DMS53 (cell line): Measurements from ENCODE around the gene PBX3.

Experiments used
- DNase-seq: peaks from one replicate; lab custom pipeline; 2025; lab: John Stamatoyannopoulos, UW

The PBX3 gene

DNA sequence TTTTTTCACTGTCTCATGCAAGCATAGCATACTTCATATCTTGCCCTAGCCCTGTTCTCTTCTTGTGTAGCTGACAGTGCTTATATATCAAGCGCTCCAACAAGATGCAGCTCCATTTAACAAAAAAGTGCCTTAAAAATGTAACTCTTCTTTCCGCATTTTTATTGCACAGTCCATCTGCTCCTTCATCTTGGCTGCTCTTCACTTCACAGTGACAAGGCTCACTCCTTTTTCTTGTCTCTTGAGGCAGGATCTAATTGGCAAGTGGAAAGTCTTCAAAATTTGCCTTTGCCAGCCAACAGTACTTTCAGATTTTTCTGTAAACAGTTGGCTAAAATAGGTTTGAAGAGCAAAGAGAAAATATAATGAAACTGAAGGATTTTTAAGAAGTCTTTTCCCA lies 161.8 kb downstream of the PBX3 start:
- no peak for DNase-seq

DNA sequence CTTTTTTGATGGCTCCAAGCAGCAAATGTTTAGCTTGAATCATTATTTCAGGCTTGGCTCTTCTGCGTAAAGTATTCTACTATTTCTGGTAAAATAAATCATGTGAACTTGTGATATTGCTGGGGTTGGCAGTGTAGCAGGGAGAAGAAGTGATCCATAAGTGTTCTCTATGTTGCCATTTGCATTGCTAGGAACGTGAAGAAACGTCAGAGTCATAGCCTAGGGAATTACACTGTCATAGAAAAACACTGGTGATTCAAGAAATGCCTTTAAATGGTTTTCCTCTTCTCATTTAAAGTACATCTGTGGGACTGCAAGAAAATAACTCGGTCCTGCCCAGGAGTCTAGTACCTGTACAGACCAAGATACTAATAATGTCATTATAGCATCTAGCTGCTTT lies 162.3 kb downstream of the PBX3 start:
- no peak for DNase-seq

DNA sequence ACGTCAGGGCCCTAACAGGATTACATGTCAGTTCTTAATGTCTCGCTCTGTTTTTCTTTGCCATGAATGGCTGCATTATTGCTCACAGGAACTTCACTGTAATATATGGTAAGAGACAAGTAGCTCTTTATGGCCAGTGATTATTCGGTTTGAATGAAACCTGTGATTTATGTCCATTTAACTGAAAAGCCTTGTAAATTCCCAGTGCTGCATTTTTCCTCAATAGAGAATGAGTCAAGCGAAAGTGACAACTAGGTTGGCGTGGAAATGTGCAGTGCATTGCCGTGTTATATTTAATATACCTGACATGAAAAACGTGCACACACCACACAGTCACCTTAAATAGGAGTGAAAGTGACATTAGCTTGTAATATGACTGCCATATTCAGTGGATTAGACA lies 163.1 kb downstream of the PBX3 start:
- no peak for DNase-seq

DNA sequence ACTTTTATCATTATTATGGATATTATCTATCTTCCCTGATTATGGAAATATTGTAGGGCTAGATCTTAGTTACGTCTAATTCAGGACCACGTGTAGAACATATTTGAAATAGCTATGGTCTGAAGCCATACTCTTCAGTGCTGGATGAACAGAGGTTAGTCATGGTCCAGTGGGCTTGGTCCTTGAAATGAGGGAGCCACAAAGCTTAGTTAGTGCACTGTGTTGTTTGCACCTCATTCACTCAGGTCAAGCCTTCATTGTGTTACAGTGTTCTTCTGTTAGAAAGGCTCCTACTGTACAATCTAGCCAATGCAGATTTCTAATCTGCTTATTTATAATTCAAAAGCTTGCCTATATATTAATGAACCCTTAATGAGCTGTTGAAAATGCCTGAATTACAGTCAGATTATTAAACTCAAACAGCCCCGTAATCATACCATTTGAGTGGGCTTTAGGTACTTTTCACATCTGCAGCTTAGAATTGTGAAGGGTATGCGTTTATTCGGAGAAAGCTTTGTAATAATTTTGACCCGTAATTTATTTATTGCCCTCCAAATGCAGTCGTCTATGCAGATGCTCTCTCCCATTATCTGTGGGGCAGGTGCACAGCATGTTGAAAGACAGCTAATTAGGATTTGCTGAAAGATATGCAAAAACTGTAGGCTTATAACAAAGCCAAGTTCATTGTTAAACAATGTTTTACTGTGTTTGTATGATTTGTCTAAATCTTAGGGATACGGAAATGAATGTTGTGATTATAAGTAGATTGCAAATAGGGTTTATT lies 164.9 kb downstream of the PBX3 start:
- DNase-seq: peak; percentile 36

DNA sequence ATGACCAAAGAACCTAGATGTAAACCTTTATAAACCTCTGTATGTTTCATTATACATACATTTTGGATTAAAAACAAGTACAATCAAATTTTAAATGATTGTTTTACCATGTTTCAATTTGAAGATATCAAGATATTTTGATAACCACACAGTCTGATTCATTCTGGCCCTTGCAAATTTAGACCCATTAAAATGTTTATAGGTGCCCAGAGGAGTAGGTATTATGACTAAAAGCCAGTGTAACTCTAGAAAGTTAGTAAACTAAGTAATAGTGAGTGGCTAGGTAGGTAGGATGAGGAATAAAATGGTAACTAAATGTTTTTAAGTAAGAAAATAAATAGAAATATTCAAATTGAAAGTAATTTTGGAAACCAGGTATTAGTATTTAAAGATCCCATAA lies 165.5 kb downstream of the PBX3 start:
- DNase-seq: no peak

DNA sequence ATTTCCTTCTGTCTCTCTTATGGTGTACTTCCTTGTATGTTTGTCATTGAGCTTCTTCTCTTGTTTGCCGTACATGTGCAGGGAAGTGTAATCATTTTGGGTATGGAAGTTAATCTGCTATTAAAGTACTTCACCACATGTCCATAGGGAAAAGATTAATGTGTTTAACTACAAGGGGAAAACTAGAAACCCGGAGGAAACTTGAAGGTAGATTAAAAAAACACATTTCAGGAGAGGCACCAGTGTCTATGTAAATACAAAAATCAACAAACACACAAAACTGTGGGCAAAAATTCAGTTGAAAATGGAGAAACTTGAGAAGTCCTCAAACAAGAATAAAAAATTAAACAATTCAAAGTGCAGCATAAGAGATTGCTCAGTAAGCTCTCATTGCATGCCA lies 166.4 kb downstream of the PBX3 start:
- DNase-seq: peak; percentile 34

DNA sequence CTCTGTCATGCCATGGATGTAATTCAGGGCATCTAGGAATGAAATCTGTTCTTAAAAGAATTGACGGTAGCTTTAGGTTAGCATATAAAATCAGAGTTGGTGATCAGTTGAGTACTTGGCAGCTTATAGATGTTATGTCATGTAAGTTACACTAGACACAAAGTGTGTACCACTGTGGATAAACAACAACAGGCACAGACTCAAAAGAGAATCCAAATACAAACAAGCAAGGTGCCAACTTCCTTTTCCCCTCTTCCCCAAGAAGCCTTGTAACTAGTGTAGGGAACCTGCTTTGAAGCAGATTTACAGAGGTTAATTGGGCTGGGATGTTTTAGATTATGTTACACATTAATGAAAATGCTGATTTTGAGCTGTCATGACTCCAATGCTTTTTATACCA lies 167.2 kb downstream of the PBX3 start:
- DNase-seq: no peak

DNA sequence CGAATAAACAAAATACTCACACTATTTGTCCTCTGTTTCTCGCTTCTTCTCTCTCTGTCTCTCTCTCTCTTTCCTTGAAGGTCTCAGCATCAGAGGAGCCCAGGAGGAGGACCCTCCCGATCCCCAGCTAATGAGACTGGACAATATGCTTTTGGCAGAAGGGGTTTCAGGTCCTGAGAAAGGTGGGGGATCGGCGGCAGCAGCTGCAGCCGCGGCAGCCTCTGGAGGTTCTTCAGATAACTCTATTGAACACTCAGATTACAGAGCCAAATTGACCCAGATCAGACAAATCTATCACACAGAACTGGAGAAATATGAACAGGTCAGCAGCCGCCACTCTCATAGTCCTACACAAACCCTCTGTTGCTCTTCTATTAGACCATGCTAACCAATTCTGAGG lies 168.4 kb downstream of the PBX3 start:
- no peak for DNase-seq

DNA sequence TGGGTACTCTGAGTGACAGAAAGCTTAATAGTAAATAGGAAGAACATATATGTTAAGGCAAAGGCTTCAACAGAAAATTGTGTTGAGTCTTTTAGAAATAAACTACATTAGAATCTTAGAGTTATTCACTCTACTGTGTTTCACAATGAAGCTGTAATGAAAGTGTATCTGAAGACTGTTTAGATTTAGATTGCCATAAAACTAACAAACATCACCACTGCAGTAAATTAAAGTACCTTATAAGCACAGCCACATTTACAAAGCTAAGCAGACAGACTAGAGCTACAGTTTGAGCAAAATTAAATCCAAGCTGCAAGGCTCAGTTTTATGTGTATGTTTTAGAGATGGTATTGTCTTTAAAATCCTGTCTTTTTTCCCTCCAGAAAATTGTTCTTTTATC lies 172.4 kb downstream of the PBX3 start:
- no peak for DNase-seq

DNA sequence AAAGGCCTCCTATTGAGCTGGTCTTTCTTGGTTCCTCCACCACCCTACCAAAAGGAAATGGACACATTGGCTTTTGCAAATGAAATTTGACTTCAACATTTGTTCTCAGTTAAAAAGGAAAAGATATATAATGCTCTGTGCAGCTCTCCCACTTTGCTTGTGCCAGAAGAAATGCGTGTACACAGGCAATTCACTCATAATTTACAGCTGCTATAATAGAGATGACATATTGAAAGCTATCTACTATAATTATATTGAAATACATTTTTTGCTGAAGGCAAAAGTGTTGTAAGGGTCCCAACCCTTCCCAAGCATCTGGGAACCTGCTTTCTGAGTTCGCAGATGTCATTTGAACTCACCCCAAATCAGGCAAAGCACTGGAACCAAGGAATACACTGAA lies 173.2 kb downstream of the PBX3 start:
- DNase-seq: no peak

DNA sequence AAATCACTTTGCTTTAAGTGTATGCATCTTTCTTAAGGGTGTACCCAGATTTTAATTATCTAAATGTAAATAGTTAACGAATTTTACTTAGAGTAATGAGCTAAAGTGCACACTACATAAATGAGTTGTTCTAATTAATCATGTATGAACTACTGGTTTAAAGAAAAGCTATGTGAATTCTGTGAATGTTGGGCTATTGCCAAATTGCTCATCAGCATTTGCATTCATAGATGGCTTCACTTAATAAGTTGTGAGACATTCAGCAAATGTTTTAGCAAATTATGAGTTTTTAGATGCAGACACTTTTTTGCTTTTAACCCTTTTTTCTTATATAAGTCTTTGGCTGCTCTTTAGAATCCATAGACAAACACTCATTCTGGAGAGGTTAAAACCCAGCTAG lies 175.7 kb downstream of the PBX3 start:
- no peak for DNase-seq

DNA sequence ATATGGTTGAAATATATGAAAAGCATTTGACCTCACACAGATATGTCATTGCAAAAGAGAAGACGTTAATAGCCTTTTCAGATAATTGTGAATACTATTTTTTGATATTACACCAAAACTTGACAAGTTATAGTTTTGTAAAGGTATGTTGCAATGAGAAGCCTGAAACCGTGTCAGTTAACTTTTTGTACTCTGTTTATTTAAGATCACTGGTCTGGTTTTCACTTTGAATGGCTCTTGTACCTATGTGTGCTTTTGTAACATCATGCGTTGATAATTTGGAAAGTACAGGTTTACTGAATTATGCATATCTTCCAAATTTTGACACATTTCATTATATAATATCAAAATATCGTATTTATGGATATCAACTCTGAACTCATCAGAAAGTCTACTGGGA lies 177.2 kb downstream of the PBX3 start:
- DNase-seq: no peak

DNA sequence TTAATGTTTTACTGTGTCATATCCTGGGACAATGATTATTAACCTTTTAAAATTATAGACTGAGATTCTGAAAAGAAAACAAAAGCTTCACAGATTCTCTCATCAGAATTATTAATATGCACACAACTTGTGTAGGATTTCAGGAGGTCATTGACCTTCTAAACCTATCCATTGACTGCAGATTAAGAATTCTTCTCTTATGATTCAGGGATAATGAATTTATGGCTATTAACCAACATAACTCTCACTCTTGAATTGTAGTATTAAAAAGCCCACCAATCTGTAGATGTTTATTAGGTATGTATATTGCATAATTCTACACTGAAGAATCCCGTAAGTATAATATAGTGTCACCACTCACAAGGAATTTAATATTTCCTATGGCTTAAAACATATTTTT lies 179.8 kb downstream of the PBX3 start:
- DNase-seq: no peak

DNA sequence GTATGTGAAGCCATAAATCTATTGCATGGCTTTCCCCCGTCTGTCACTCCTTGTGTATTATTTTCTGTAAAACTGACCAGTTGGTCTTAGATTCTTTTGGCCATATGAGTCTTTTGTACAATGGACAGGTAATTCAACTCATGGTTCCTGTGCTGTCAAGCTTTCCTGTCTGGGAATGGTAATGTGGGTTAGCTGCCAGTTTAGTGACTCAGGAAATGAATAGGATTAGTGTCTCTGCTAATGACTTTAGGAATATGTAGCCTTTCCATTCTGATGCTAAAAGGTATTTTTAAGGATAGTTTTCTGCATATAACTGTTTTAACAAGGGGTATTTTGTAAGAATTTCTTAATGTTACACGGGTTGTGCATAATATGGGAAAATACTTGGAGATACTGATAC lies 182.7 kb downstream of the PBX3 start:
- DNase-seq: no peak

DNA sequence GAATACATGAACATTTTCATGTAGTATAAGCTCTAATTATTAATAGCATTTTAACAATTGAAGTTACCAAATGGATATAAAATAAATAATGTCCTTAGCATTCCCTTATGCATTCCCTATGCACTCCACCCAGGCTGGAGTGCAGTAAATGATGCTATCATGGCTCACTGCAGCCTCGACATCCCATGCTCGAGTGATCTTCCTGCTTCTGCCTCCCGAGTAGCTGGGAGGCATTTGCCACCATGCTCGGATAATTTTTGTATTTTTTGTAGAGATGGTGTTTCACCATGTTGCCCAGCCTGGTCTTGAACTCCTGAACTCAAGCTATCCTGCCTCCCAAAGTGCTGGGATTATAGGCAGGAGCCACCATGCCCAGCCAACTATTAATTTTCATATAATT lies 184.0 kb downstream of the PBX3 start:
- no peak for DNase-seq

DNA sequence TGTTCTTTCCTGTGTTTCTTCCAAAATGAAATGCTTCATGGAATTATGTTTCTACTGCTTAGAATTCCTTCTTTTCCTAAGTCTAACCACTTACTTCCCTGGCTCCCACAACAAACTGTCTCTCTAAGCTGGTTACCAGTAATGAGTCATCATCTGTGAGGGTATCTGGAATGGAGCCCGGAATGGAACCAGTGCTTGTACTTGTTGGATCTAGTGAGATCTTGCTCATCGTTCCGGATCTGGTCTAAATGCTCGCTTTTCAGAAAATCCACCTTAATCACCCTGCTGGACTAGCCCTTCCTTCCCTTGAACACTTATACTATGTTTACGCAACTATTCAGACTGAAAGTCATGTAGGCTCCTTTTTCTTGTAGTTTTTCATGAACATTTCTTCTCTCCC lies 184.8 kb downstream of the PBX3 start:
- DNase-seq: peak; percentile 86

DNA sequence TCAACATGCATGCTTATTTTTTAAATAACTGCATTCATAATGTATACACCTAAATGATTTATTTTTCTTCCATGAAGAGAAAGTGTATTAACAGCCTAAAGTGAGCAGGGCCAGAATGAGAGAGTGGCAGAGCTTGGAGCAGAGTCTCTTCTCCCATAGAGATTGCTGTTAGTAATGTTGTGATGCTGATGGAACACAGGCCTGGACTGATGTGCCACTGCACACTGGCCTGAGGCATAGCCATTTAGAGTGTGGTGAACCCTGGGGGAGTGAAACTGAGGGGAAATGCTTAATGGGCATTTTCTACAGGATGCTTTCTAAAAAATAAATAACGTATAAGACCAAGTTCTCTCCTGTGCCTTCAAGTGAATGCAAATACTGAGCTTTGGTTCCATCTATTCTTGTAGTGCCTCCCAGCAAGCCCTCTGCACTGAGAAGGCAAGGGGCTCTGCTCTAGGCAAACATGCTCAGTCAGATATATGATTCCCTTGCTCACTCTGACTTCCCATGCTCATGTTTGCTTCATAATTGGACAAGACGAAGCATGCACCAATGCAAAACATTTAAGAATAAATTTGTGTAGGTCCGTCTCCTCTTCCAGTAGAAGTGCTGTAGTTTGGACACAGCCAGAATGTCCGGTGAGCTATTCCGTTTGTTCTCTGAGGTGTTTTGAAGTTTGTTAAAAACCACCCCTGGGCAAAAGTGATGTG lies 185.7 kb downstream of the PBX3 start:
- DNase-seq: no peak

DNA sequence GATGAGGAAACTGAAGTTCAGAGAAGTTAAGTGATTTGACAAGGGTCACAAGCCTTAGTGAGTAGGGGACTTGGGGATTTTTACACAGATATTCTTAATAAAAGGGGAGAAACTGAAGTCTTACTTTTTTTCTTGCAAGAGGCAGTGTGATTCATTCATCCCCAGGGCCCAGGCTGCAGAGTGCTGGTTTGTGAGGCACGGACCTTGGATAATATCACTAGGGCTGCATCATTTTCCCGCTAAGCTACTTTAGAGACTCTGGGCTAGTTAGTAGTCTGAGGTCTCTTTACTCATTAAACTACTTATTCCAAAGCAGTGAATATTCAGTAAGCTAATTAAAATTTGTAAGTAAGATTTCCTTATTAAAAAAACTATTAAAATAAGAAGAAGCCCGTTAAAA lies 195.0 kb downstream of the PBX3 start:
- no peak for DNase-seq

DNA sequence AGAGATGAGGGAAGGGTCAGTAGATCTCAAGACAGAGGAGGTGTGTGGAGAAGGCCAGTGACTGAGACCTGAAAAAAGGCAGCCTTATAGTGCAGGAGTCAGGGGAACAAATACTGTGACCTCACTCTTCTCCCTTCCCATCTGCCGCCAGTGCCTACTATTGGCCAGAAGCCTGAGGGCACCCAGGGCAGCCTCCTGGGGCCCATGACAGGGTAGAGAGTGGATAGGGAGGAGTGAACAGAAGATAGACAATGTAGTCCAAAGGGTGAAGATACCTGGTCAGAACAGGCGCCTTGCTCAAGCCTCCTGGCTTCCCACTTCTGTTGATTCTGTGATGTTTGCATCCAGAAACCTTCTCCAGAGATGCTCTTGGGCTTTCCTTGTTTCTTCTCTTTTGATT lies 196.7 kb downstream of the PBX3 start:
- no peak for DNase-seq

DNA sequence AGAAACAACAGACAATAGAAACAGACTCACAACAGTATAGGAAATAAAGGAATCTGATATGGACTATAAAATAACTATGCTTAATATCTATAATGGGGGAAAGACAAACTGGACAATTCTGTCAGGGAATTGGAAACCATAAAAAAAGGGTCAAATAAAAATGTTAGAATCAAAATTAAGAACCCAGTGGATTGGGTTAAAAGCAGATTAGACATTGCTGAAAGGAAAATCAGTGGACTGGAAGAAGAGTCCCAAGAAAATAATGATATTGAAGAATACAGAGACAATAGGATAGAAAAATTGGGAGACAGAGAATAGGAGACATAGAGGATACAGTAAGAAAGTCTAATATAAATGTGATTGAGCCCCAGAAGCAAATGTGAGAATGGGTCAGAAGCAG lies 199.2 kb downstream of the PBX3 start:
- no peak for DNase-seq

DNA sequence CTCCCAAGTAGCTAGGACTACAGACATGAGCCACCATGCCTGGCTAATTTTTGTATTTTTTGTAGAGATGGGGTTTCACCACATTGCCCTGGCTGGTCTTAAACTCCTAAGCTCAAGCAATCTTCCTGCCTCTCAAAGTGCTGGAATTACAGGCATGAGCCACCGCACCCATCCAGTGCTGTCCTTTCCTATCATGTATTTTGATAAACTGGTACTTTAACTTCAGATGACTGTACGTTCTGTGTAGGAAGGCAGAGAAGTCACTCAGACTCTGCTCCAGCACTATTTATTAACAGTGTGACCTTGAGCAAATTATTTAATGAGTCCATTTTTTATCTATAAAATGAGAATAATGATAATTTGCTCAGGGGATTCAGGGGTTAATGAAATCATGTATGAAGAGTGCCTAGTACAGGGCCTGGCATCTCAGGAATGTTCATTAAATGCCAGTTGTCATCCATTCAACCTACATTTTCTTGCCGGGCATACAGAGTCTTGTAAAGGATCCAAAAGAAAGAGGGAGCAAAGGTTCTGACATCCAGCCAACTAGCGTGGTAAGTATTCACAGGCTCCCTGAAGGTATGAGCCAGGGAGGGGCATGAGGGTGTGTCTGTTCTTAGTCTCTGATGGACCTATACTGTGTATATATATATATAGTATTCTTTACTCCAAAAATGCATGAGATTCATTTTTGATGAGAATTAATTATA lies 201.9 kb downstream of the PBX3 start:
- DNase-seq: no peak

DNA sequence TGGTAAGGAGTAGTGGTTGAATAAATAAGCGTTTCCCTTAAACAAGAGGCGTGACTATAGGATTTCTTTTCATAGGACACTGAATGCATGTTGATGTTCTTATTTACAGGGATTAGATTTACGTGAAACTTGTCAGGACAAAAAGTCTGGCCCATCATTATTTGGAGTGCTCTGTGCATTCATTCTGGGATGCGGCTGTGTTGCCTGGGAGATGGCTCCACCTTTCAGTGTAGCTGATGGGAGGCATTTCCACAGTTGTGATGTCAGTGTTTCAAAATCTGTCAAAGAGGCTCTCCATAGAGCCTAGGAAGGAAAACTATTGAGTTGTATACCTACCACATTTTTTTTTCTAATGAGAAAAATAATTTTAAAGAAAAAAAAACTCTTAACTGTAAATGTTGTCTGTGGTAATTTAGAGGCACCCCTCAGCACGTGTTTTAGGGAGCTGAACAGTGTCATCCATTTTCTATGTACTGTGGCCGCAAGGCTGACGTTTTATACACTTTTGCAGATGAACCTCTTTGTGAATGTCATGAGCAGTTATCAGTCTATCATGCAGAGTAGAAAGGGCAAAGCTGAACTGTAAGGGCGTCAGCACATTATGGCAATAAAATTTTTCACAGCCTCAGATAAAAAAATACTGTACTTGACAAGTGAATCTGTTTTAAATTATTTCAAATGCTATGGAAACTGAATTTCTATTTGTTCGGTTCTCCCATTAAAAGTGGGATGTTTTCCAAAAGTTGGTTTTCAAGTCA lies 202.7 kb downstream of the PBX3 start:
- DNase-seq: no peak
